Measurements from ENCODE around the gene PCSK1N.

The PCSK1N gene

GRCh38 chrX:48802905-48803200 is 32.6 kb downstream of the PCSK1N start:
- peak overlapping the region; percentile 69 for H3K4me3 ChIP-seq (ENCODE audit: low read depth, low read length)
- no peak for DNase-seq (ENCODE audit: low read depth)
- TF ChIP-seq CTCF (IDR thresholded peaks at IDR 0.05; ENCODE audit: control insufficient read depth, extremely low read depth, insufficient read depth), result no peak

GRCh38 chrX:48802089-48802904 is 33.1 kb downstream of the PCSK1N start:
- no peak for TF ChIP-seq CTCF (IDR thresholded peaks at IDR 0.05; ENCODE audit: control insufficient read depth, extremely low read depth, insufficient read depth)
- peak; percentile 65 for DNase-seq (ENCODE audit: low read depth)
- peak overlapping the region; percentile 69 for H3K4me3 ChIP-seq (ENCODE audit: low read depth, low read length)

- peak within 1 kb of the TSS; percentile 69 for H3K4me3 ChIP-seq (ENCODE audit: low read depth, low read length)
- peak; percentile 97 for DNase-seq (ENCODE audit: low read depth)
- TF ChIP-seq CTCF (IDR thresholded peaks at IDR 0.05; ENCODE audit: control insufficient read depth, extremely low read depth, insufficient read depth), result no peak
These were observed 33.9 kb downstream of the PCSK1N start, which contains the start of gene HDAC6 for GRCh38 chrX:48801280-48802088. TSS of gene HDAC6 (plus strand) at chrX:48802067. CDS start at chrX:48802693, 626 bp downstream.

- no peak for DNase-seq (ENCODE audit: low read depth)
These were observed 34.7 kb downstream of the PCSK1N start for GRCh38 chrX:48800574-48801279.

GRCh38 chrX:48798318-48798717 is 37.1 kb downstream of the PCSK1N start:
- DNase-seq (ENCODE audit: low read depth), result no peak
- no peak overlapping the region for H3K4me3 ChIP-seq (ENCODE audit: low read depth, low read length)
- TF ChIP-seq CTCF (IDR thresholded peaks at IDR 0.05; ENCODE audit: control insufficient read depth, extremely low read depth, insufficient read depth), result no peak

More at GRCh38 chrX:48800574-48801279, 34.7 kb downstream of the PCSK1N start:
- peak overlapping the region; percentile 68 for H3K4me3 ChIP-seq (ENCODE audit: low read depth, low read length)
- TF ChIP-seq CTCF (IDR thresholded peaks at IDR 0.05; ENCODE audit: control insufficient read depth, extremely low read depth, insufficient read depth), result no peak

GRCh38 chrX:48794911-48795515 is 40.4 kb downstream of the PCSK1N start:
- TF ChIP-seq CTCF (IDR thresholded peaks at IDR 0.05; ENCODE audit: control insufficient read depth, extremely low read depth, insufficient read depth), result no peak
- H3K4me3 ChIP-seq (ENCODE audit: low read depth, low read length), result no peak overlapping the region
- DNase-seq (ENCODE audit: low read depth), result no peak

Data from LNCaP clone FGC (cell line).